Keratinocyte (primary cell): ENCODE measurements around the gene ATRNL1. TPM values are rescaled to one million over a fixed set of nuclear protein-coding genes. Genes with fewer than 3 reads are reported as not detected.
A peak's percentile ranks its signal among the peaks of the same experiment; 100 is the strongest.

Experiments
- DNase-seq: peaks from one replicate; pipeline ENCODE4 v3.0.0-alpha.2; 2011; ENCODE audit warnings: low read depth, missing footprints, low spot score
- FAIRE-seq: peaks from 2 replicates; lab custom pipeline; 2011; peaks lifted over from hg19 to GRCh38; lab: Jason Lieb, UNC
- H2AFZ ChIP-seq: 2 replicates; pipeline ENCODE4 v1.6.0; 2012; ENCODE audit warnings: low read length, control low read depth, inconsistent platforms; ENCODE audit not compliant: control insufficient read depth
- H3K27ac ChIP-seq: 2 replicates; pipeline ENCODE4 v1.5.1; 2011; ENCODE audit warnings: low read length; ENCODE audit not compliant: control insufficient read depth, insufficient read depth
- H3K27me3 ChIP-seq: 3 replicates; pipeline ENCODE4 v1.6.0; 2011; ENCODE audit warnings: low read length; ENCODE audit not compliant: control insufficient read depth, insufficient read depth; ENCODE audit errors: extremely low read depth
- H3K36me3 ChIP-seq, 2 experiments: 2 replicates in 1 of 2; 3 replicates in 1 of 2; pipeline ENCODE4 v1.5.1; 2011; ENCODE audit warnings: low read length in 2 of 2, mild to moderate bottlenecking in 1 of 2; ENCODE audit not compliant: control insufficient read depth in 2 of 2, insufficient read depth in 2 of 2; ENCODE audit errors: extremely low read depth in 1 of 2
- H3K4me1 ChIP-seq: 3 replicates; pipeline ENCODE4 v1.5.1; 2011; ENCODE audit warnings: low read length; ENCODE audit not compliant: control insufficient read depth, insufficient read depth; ENCODE audit errors: extremely low read depth
- H3K4me2 ChIP-seq: 3 replicates; pipeline ENCODE4 v1.6.0; 2011; ENCODE audit warnings: low read depth, low read length; ENCODE audit not compliant: control insufficient read depth, insufficient read depth; ENCODE audit errors: extremely low read depth
- H3K4me3 ChIP-seq, 3 experiments: fragments of 200-600 bp in 1 of 3; sonication (generic) in 1 of 3; 2 replicates in 2 of 3; 3 replicates in 1 of 3; pipeline ENCODE4 v1.5.1; 2011 to 2016; ENCODE audit warnings: low read length in 3 of 3, mild to moderate bottlenecking in 3 of 3, control low read depth in 2 of 3, inconsistent platforms in 1 of 3, low read depth in 1 of 3, mixed read lengths in 1 of 3, mixed run types in 1 of 3, moderate library complexity in 1 of 3; ENCODE audit not compliant: control insufficient read depth in 2 of 3, insufficient read depth in 2 of 3; ENCODE audit errors: extremely low read depth in 1 of 3
- H3K79me2 ChIP-seq: 2 replicates; pipeline ENCODE4 v1.6.0; 2012; ENCODE audit warnings: low read length; ENCODE audit not compliant: control insufficient read depth, insufficient read depth
- H3K9ac ChIP-seq: 3 replicates; pipeline ENCODE4 v1.6.0; 2011; ENCODE audit warnings: low read length; ENCODE audit not compliant: control insufficient read depth, insufficient read depth; ENCODE audit errors: extremely low read depth
- H3K9me1 ChIP-seq: 3 replicates; pipeline ENCODE4 v1.6.0; 2011; ENCODE audit warnings: low read length; ENCODE audit not compliant: control insufficient read depth, insufficient read depth; ENCODE audit errors: extremely low read depth
- H3K9me3 ChIP-seq: 2 replicates; pipeline ENCODE4 v1.5.1; 2012; ENCODE audit warnings: low read depth, low read length; ENCODE audit not compliant: control insufficient read depth
- H4K20me1 ChIP-seq: 3 replicates; pipeline ENCODE4 v1.6.0; 2011; ENCODE audit warnings: low read length; ENCODE audit not compliant: control insufficient read depth, insufficient read depth; ENCODE audit errors: extremely low read depth
- CTCF ChIP-seq, 3 experiments: IDR thresholded peaks in 1 of 3; conservative IDR thresholded peaks in 1 of 3; optimal IDR thresholded peaks in 1 of 3; 2 replicates in 2 of 3; 3 replicates in 1 of 3; pipeline versions ENCODE3 to v1.5.1; 2011; ENCODE audit warnings: low read length in 3 of 3, mild to moderate bottlenecking in 3 of 3, moderate library complexity in 2 of 3, control low read depth in 1 of 3, inconsistent platforms in 1 of 3; ENCODE audit not compliant: insufficient read depth in 2 of 3; ENCODE audit errors: extremely low read depth in 1 of 3
- EZH2 ChIP-seq: IDR thresholded peaks from one replicate; pipeline ENCODE4 v1.6.1; 2012; ENCODE audit warnings: inconsistent platforms, mild to moderate bottlenecking, low read length, moderate library complexity
- dilution Hi-C: fragments of 300-500 bp; cut with MboI; formaldehyde crosslinking; loops from one replicate; pipeline ENCODE4 v1.7.0; 2020; ENCODE audit warnings: low sequenced_read_pairs; ENCODE audit not compliant: extremely low pct_ligation_motif_present
- polyA plus RNA-seq, 5 experiments: library from polyadenylated mRNA; depleted of rRNA in 3 of 5; stranded (reverse) in 3 of 5; stranded (forward) in 1 of 5; unstranded in 1 of 5; fragments of >200 nt; gene quantifications; 1 replicate in 1 of 5; 2 replicates in 3 of 5; 3 replicates in 1 of 5; pipeline versions ENCODE4 v1.2.1 to v1.2.3, GENCODE V29; 2011 to 2012; ENCODE audit warnings: missing spikeins in 2 of 5, low read depth in 1 of 5, low replicate concordance in 1 of 5

The ATRNL1 gene
- polyA plus RNA-seq, 1 donor (not counting 4 experiments of a cell fraction or from before 2014, with no cell fraction given): 0.07 TPM

- no peaks in the 10 kb centered on the region for H3K9me3 ChIP-seq
- H3K4me1 ChIP-seq: no peaks in the 10 kb centered on the region
- dilution Hi-C loops: no loop called here
- no peaks in the 10 kb centered on the region for H3K27me3 ChIP-seq
- H3K4me3 ChIP-seq: no peak overlapping the region
- DNase-seq (no peak), FAIRE-seq (no peak)
- H3K36me3 ChIP-seq: no peaks in the 10 kb centered on the region
- no peak overlapping the region for H3K27ac ChIP-seq
- H4K20me1 ChIP-seq: no peaks in the 10 kb centered on the region
- no peak overlapping the region for H3K4me2 ChIP-seq
- no peak overlapping the region for H3K9ac ChIP-seq
- TF ChIP-seq CTCF (optimal IDR thresholded peaks at IDR 0.05 in 1 of 3, IDR thresholded peaks at IDR 0.05 in 1 of 3, conservative IDR thresholded peaks at IDR 0.05 in 1 of 3; ENCODE audit: extremely low read depth in 1 of 3, insufficient read depth in 2 of 3, low read length in 3 of 3): no peak
- TF ChIP-seq EZH2: no peak
- no peak overlapping the region for H2AFZ ChIP-seq
- H3K9me1 ChIP-seq: no peaks in the 10 kb centered on the region
- no peaks in the 10 kb centered on the region for H3K79me2 ChIP-seq
Observed at GRCh38 chr10:115167751-115168150, 74.6 kb downstream of the ATRNL1 start.

GRCh38 chr10:115171392-115171960 lies 78.3 kb downstream of the ATRNL1 start:
- no peaks in the 10 kb centered on the region for H4K20me1 ChIP-seq
- FAIRE-seq (no peak), DNase-seq (no peak)
- no peaks in the 10 kb centered on the region for H3K36me3 ChIP-seq
- H3K27me3 ChIP-seq: no peaks in the 10 kb centered on the region
- no peaks in the 10 kb centered on the region for H3K79me2 ChIP-seq
- no peak overlapping the region for H3K27ac ChIP-seq
- H3K9ac ChIP-seq: no peak overlapping the region
- no peaks in the 10 kb centered on the region for H3K9me3 ChIP-seq
- H3K4me2 ChIP-seq: no peak overlapping the region
- no peak overlapping the region for H2AFZ ChIP-seq
- H3K9me1 ChIP-seq: no peaks in the 10 kb centered on the region
- TF ChIP-seq EZH2 (no peak), CTCF (optimal IDR thresholded peaks at IDR 0.05 in 1 of 3, IDR thresholded peaks at IDR 0.05 in 1 of 3, conservative IDR thresholded peaks at IDR 0.05 in 1 of 3; ENCODE audit: extremely low read depth in 1 of 3, insufficient read depth in 2 of 3, low read length in 3 of 3) (peak in 1 of 3 experiments; percentile 13)
- H3K4me1 ChIP-seq: no peaks in the 10 kb centered on the region
- H3K4me3 ChIP-seq: no peak overlapping the region
- dilution Hi-C loops: no loop called here
